ENCODE results near the gene GRM8.
"Not testable (repeated sequence)": the region's sequence is repeated elsewhere in the genome, so short reads cannot be mapped to it uniquely, and the experiment has no call there.

- not testable (repeated sequence) for TF ChIP-seq POLR2AphosphoS5, CTCF (IDR thresholded peaks at IDR 0.05)
These were observed 365.2 kb downstream of the GRM8 start for GRCh38 chr7:126887560-126887959.

Measured in breast epithelium (tissue), 3 donors.